ENCODE measurements around the gene CTXND1.
"Not testable (repeated sequence)": the region's sequence is repeated elsewhere in the genome, so short reads cannot be mapped to it uniquely, and the experiment has no call there.

The CTXND1 gene

GRCh38 chr15:80252121-80252518 is at the start of gene CTXND1:
Gene CTXND1, minus strand, starts transcription at chr15:80252213. Its CDS starts 50,264 bp downstream, at chr15:80201949.
- DNase-seq (ENCODE audit: low read depth in 2 of 2): no peak

- DNase-seq (ENCODE audit: low read depth in 2 of 2): no peak
These were observed 49.5 kb upstream of the CTXND1 start for GRCh38 chr15:80301472-80301871.

- not testable (repeated sequence) for DNase-seq (ENCODE audit: low read depth in 2 of 2)
These were observed 43.8 kb upstream of the CTXND1 start for GRCh38 chr15:80295777-80296176.

GRCh38 chr15:80292079-80292478 is 40.1 kb upstream of the CTXND1 start:
- no peak for DNase-seq (ENCODE audit: low read depth in 2 of 2)

- DNase-seq (ENCODE audit: low read depth in 2 of 2): not testable (repeated sequence)
These were observed 38.9 kb upstream of the CTXND1 start for GRCh38 chr15:80290891-80291290.

- DNase-seq (ENCODE audit: low read depth in 2 of 2): no peak
These were observed 37.8 kb upstream of the CTXND1 start for GRCh38 chr15:80289528-80290495.

GRCh38 chr15:80288131-80288530 is 36.1 kb upstream of the CTXND1 start:
- no peak for DNase-seq (ENCODE audit: low read depth in 2 of 2)

GRCh38 chr15:80286055-80286454 is 34.0 kb upstream of the CTXND1 start:
- DNase-seq (ENCODE audit: low read depth in 2 of 2): no peak

- DNase-seq (ENCODE audit: low read depth in 2 of 2): no peak
These were observed 33.4 kb upstream of the CTXND1 start for GRCh38 chr15:80285379-80285778.

GRCh38 chr15:80283531-80283930 is 31.5 kb upstream of the CTXND1 start:
- DNase-seq (ENCODE audit: low read depth in 2 of 2): no peak

GRCh38 chr15:80277147-80277546 is 25.1 kb upstream of the CTXND1 start:
- DNase-seq (ENCODE audit: low read depth in 2 of 2): no peak

- DNase-seq (ENCODE audit: low read depth in 2 of 2): no peak
These were observed 23.9 kb upstream of the CTXND1 start for GRCh38 chr15:80275961-80276360.

- DNase-seq (ENCODE audit: low read depth in 2 of 2): no peak
These were observed 23.0 kb upstream of the CTXND1 start for GRCh38 chr15:80274996-80275395.

GRCh38 chr15:80274554-80274953 is 22.5 kb upstream of the CTXND1 start:
- no peak for DNase-seq (ENCODE audit: low read depth in 2 of 2)

GRCh38 chr15:80272987-80273386 is 21.0 kb upstream of the CTXND1 start:
- DNase-seq (ENCODE audit: low read depth in 2 of 2): no peak

- no peak for DNase-seq (ENCODE audit: low read depth in 2 of 2)
These were observed 18.5 kb upstream of the CTXND1 start for GRCh38 chr15:80270472-80270871.

- DNase-seq (ENCODE audit: low read depth in 2 of 2): no peak
These were observed 16.1 kb upstream of the CTXND1 start for GRCh38 chr15:80268101-80268500.

- DNase-seq (ENCODE audit: low read depth in 2 of 2): no peak
These were observed 15.6 kb upstream of the CTXND1 start for GRCh38 chr15:80267658-80268057.

- DNase-seq (ENCODE audit: low read depth in 2 of 2): no peak
These were observed 14.7 kb upstream of the CTXND1 start for GRCh38 chr15:80266745-80267144.

GRCh38 chr15:80266113-80266512 is 14.1 kb upstream of the CTXND1 start:
- DNase-seq (ENCODE audit: low read depth in 2 of 2): no peak

GRCh38 chr15:80265021-80265420 is 13.0 kb upstream of the CTXND1 start:
- no peak for DNase-seq (ENCODE audit: low read depth in 2 of 2)

GRCh38 chr15:80264031-80264430 is 12.0 kb upstream of the CTXND1 start:
- DNase-seq (ENCODE audit: low read depth in 2 of 2): no peak

GRCh38 chr15:80260551-80260950 is 8.5 kb upstream of the CTXND1 start:
- DNase-seq (ENCODE audit: low read depth in 2 of 2): no peak
